ENCODE data around the gene IRX1.

IRX1 gene

DNA sequence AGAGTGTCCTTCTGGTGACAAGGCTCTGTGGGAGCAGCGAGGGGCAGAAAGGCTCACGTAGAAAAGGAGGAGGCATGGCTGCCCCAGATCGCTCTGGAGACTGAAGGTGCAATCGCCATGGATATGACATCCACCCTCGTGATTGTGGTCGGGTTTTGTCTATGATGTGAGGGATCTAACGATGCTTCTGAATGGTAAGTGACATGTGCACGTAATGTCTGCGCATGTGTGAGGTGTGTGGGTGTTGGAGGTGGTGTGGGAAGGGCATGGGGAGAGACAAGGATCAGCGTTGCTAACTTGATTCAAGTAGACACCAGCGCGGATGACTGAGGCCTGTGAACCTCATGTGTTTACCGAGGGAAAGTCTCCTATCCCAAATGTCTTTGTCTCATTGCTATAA, 20.2 kb downstream of the IRX1 start:
- peaks cover 3% of the 10 kb centered on the region for H3K4me1 ChIP-seq (ENCODE audit: control insufficient read depth, insufficient read depth, low read length)
- DNase-seq (ENCODE audit: low read depth): no peak
- H3K9ac ChIP-seq (ENCODE audit: low read length): no peak overlapping the region
- H3K9me3 ChIP-seq (ENCODE audit: control insufficient read depth, low read length): no peaks in the 10 kb centered on the region
- H3K36me3 ChIP-seq (ENCODE audit: control insufficient read depth, insufficient read depth, low read length, severe bottlenecking): no peaks in the 10 kb centered on the region
- no peak overlapping the region for H3K4me3 ChIP-seq (ENCODE audit: low read length)
- H3K27me3 ChIP-seq (replicated peaks; ENCODE audit: control insufficient read depth, insufficient read depth, low read length): no peaks in the 10 kb centered on the region

DNA sequence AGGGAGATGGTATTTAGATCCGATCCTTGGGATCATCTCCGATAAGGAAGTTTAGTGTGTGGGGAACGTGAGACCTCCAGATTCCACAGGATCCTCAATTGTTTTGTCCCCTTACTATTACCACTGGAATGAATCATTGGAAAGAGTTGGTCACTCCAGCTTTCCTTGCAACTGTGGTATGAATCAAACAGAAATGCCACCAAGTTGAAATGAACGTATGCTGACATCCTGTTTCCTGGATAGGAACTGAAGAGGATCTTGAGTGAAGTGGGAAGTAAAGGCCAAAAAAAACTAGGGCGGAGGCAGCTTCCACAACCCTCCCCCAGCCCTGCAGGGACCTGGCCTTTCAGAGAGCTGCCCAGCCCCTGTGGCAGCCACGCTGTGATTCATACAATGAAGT, 23.9 kb downstream of the IRX1 start:
- no peak overlapping the region for H3K4me3 ChIP-seq (ENCODE audit: low read length)
- H3K27me3 ChIP-seq (replicated peaks; ENCODE audit: control insufficient read depth, insufficient read depth, low read length): no peaks in the 10 kb centered on the region
- no peak overlapping the region for H3K9ac ChIP-seq (ENCODE audit: low read length)
- no peak for DNase-seq (ENCODE audit: low read depth)
- no peaks in the 10 kb centered on the region for H3K9me3 ChIP-seq (ENCODE audit: control insufficient read depth, low read length)
- no peaks in the 10 kb centered on the region for H3K4me1 ChIP-seq (ENCODE audit: control insufficient read depth, insufficient read depth, low read length)
- no peaks in the 10 kb centered on the region for H3K36me3 ChIP-seq (ENCODE audit: control insufficient read depth, insufficient read depth, low read length, severe bottlenecking)

DNA sequence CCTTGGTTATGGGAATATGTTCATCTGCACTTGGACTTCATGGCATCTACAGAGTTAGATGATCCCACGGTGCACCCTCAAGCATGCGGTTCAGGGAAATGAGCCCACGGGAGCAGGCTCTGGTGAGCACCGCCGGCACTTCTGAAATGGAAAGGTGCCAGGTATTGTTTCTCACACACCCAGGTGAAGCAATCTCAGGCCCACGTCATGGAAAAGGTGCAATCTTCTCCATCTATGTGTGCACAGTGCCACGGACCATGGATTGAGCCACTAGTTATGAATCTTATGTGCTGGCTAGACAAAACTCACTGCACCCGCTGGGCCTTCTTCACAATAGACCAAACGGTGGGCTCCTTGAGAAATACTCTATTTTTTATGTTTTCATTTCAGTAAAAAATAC, 27.3 kb downstream of the IRX1 start:
- H3K4me3 ChIP-seq (ENCODE audit: low read length): no peak overlapping the region
- H3K9me3 ChIP-seq (ENCODE audit: control insufficient read depth, low read length): no peaks in the 10 kb centered on the region
- H3K27me3 ChIP-seq (replicated peaks; ENCODE audit: control insufficient read depth, insufficient read depth, low read length): no peaks in the 10 kb centered on the region
- no peak overlapping the region for H3K9ac ChIP-seq (ENCODE audit: low read length)
- no peak for DNase-seq (ENCODE audit: low read depth)
- H3K4me1 ChIP-seq (ENCODE audit: control insufficient read depth, insufficient read depth, low read length): no peaks in the 10 kb centered on the region
- H3K36me3 ChIP-seq (ENCODE audit: control insufficient read depth, insufficient read depth, low read length, severe bottlenecking): no peaks in the 10 kb centered on the region

DNA sequence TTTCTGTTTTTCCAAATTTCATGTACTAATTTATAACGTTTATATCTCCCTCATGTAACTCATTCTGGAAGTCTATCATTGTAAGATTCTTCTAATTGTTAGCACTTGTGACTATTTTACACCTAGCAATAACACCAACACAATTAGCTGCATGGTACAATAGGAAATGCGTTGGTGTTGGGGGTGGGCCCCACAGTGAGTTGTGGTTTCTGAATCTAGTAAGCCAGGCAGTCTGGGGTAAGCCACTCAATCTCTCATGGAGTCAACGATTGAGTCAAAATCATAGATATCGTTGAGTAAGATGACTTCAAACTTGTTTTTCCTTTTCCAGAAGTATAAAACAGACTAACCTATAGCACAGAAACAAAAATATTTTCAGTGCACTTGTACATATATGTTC, 30.0 kb downstream of the IRX1 start:
- H3K9me3 ChIP-seq (ENCODE audit: control insufficient read depth, low read length): no peaks in the 10 kb centered on the region
- H3K36me3 ChIP-seq (ENCODE audit: control insufficient read depth, insufficient read depth, low read length, severe bottlenecking): no peaks in the 10 kb centered on the region
- no peaks in the 10 kb centered on the region for H3K27me3 ChIP-seq (replicated peaks; ENCODE audit: control insufficient read depth, insufficient read depth, low read length)
- H3K4me3 ChIP-seq (ENCODE audit: low read length): no peak overlapping the region
- no peaks in the 10 kb centered on the region for H3K4me1 ChIP-seq (ENCODE audit: control insufficient read depth, insufficient read depth, low read length)
- DNase-seq (ENCODE audit: low read depth): no peak
- no peak overlapping the region for H3K9ac ChIP-seq (ENCODE audit: low read length)

DNA sequence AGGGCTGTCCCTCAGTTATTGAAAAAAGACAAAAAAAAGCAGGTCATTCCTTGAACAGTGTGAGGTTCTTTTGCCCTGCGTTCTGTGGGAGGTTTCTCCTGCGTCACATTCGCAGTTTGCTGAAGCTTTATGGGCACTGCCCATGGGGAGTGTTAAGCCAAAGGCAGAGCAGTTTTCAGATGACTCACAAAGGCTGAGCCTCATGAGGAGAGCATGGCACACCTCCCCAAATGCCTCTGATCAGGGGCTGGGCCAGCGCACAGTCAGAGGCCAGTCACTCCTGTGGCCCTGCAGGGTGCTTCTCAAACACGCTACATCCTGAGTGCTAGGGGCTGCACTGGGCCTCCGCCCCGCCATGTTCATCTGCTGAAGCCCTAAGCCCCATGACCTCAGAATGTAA, 38.4 kb downstream of the IRX1 start:
- Histone ChIP-seq H3K9ac (ENCODE audit: low read length) (no peak overlapping the region), H3K36me3 (ENCODE audit: control insufficient read depth, insufficient read depth, low read length, severe bottlenecking) (no peaks in the 10 kb centered on the region), H3K9me3 (ENCODE audit: control insufficient read depth, low read length) (no peaks in the 10 kb centered on the region), H3K27me3 (replicated peaks; ENCODE audit: control insufficient read depth, insufficient read depth, low read length) (no peaks in the 10 kb centered on the region), H3K4me3 (ENCODE audit: low read length) (no peak overlapping the region), H3K4me1 (ENCODE audit: control insufficient read depth, insufficient read depth, low read length) (no peaks in the 10 kb centered on the region)
- DNase-seq (ENCODE audit: low read depth): no peak

DNA sequence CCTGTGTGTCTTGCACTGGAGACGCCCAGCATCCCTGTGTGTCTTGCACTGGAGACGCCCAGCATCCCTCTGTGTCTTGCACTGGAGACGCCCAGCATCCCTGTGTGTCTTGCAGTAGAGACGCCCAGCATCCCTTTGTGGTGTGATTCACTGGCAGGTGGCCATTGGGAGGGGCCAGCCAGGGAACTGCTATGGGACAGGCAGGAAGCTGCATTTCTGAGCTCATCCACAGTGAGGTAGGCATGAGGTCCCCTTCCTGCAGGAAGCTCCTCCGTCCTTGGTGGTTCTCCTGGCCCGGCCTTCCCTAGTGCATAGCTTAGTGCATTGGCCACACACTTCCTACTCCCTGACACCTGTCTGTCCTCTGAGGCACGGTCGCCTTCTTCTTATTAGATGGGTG, 43.5 kb downstream of the IRX1 start:
- H3K36me3 ChIP-seq (ENCODE audit: control insufficient read depth, insufficient read depth, low read length, severe bottlenecking): no peaks in the 10 kb centered on the region

DNA sequence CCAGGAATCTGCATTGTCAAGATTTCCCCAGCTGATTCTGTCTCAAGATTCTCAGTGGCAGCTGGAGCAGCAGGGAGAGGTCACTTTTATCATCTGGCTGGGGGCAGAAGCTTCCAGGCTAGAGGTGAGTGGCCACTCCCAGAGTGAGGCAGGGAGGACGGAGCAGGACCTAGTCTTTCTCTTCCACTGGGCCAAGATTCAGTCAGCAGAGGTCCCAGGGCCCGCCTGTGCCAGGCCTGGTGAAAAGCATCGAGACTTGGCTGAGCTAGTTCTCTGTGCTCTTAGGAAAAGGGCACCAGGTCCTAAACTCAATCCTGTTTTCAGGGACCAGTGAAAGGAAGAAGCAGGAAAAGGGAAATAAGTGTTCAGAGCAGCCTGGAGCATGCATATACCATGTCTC, 46.6 kb downstream of the IRX1 start:
- Histone ChIP-seq H3K9ac (ENCODE audit: low read length) (no peak overlapping the region), H3K36me3 (ENCODE audit: control insufficient read depth, insufficient read depth, low read length, severe bottlenecking) (no peaks in the 10 kb centered on the region), H3K27me3 (replicated peaks; ENCODE audit: control insufficient read depth, insufficient read depth, low read length) (no peaks in the 10 kb centered on the region), H3K4me1 (ENCODE audit: control insufficient read depth, insufficient read depth, low read length) (no peaks in the 10 kb centered on the region), H3K4me3 (ENCODE audit: low read length) (no peak overlapping the region), H3K9me3 (ENCODE audit: control insufficient read depth, low read length) (no peaks in the 10 kb centered on the region)
- DNase-seq (ENCODE audit: low read depth): no peak

More for the DNA sequence above, 43.5 kb downstream of the IRX1 start:
- H3K27me3 ChIP-seq (replicated peaks; ENCODE audit: control insufficient read depth, insufficient read depth, low read length): no peaks in the 10 kb centered on the region
- no peaks in the 10 kb centered on the region for H3K9me3 ChIP-seq (ENCODE audit: control insufficient read depth, low read length)
- no peak overlapping the region for H3K4me3 ChIP-seq (ENCODE audit: low read length)
- no peak overlapping the region for H3K9ac ChIP-seq (ENCODE audit: low read length)
- no peak for DNase-seq (ENCODE audit: low read depth)
- no peaks in the 10 kb centered on the region for H3K4me1 ChIP-seq (ENCODE audit: control insufficient read depth, insufficient read depth, low read length)

DNA sequence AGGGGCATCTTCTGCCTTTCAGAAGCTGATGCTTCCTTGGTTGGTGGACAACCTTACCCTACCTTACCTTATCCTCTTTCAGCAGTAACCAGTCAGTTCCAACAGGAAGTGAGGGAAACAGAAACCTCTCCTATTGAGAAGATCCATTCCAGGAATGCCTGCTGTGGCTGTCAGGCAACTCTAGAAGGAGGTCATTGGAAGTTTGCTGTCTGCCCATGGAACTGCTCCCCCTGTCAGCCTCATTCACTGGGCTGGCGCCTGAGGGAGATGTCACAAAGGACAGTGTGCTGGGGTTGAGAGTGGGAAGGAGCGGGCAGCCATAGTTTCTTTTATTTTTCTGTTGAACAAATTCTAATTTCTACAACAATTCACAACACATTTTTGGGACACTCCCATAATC, 54.7 kb downstream of the IRX1 start:
- H3K9me3 ChIP-seq (ENCODE audit: control insufficient read depth, low read length): no peaks in the 10 kb centered on the region
- no peaks in the 10 kb centered on the region for H3K27me3 ChIP-seq (replicated peaks; ENCODE audit: control insufficient read depth, insufficient read depth, low read length)
- no peak overlapping the region for H3K4me3 ChIP-seq (ENCODE audit: low read length)
- DNase-seq (ENCODE audit: low read depth): no peak
- no peak overlapping the region for H3K9ac ChIP-seq (ENCODE audit: low read length)
- H3K36me3 ChIP-seq (ENCODE audit: control insufficient read depth, insufficient read depth, low read length, severe bottlenecking): no peaks in the 10 kb centered on the region
- H3K4me1 ChIP-seq (ENCODE audit: control insufficient read depth, insufficient read depth, low read length): no peaks in the 10 kb centered on the region

DNA sequence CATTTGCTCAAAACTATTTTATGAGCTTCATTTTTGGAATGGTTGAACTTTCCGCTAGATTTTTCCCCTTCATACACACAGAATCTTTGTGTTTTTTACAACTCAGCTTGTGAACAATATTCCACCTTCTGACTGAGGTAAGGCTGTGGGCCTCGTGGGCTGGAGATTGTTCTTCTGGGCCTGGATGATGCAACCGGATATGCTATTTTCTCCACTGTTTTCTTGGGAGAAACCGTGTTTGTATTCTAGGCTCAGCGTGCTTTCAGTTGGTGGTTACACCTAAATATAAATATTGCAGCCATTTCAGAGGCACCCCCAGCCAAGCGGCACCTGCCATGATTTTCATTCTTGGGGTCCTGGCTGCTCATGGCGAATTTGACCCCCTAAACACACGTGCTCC, 55.2 kb downstream of the IRX1 start:
- no peaks in the 10 kb centered on the region for H3K4me1 ChIP-seq (ENCODE audit: control insufficient read depth, insufficient read depth, low read length)
- H3K36me3 ChIP-seq (ENCODE audit: control insufficient read depth, insufficient read depth, low read length, severe bottlenecking): no peaks in the 10 kb centered on the region
- H3K9ac ChIP-seq (ENCODE audit: low read length): no peak overlapping the region
- H3K27me3 ChIP-seq (replicated peaks; ENCODE audit: control insufficient read depth, insufficient read depth, low read length): no peaks in the 10 kb centered on the region
- H3K4me3 ChIP-seq (ENCODE audit: low read length): no peak overlapping the region
- no peak for DNase-seq (ENCODE audit: low read depth)
- no peaks in the 10 kb centered on the region for H3K9me3 ChIP-seq (ENCODE audit: control insufficient read depth, low read length)

Measured in adipocyte (in vitro differentiated cells).